OCI-LY3 (cell line): Measurements from ENCODE around the gene CTSH.
"Not testable (repeated sequence)": the region's sequence is repeated elsewhere in the genome, so short reads cannot be mapped to it uniquely, and the experiment has no call there.

Experiments
- H2AFZ ChIP-seq: fragments of 200-600, 300-600 bp; shearing (Covaris generic); 2 replicates; pipeline ENCODE4 v1.6.0; 2014; ENCODE audit warnings: antibody characterized with exemption, low read depth, low read length
- H3K27ac ChIP-seq: fragments of 200-600, 300-600 bp; sonication (generic); 2 replicates; pipeline ENCODE4 v1.5.1; 2014; ENCODE audit warnings: mild to moderate bottlenecking, low read length, moderate library complexity, mixed read lengths
- H3K27me3 ChIP-seq: fragments of 200-600, 300-600 bp; sonication (generic); 2 replicates; pipeline ENCODE4 v1.6.1; 2014; ENCODE audit warnings: low read depth, low read length, mixed read lengths
- H3K36me3 ChIP-seq: fragments of 200-600, 300-600 bp; sonication (generic); replicated peaks from 2 replicates; pipeline ENCODE3; 2014; ENCODE audit warnings: low read depth, low read length, mixed read lengths
- H3K4me1 ChIP-seq: fragments of 300-600, 200-600 bp; sonication (generic); 2 replicates; pipeline ENCODE4 v1.6.1; 2014; ENCODE audit warnings: low read length, mixed read lengths
- H3K4me2 ChIP-seq: fragments of 200-600, 300-600 bp; sonication (generic); 2 replicates; pipeline ENCODE4 v1.6.1; 2014; ENCODE audit warnings: low read length, mixed read lengths
- H3K4me3 ChIP-seq: fragments of 300-600, 200-600 bp; sonication (generic); 2 replicates; pipeline ENCODE4 v1.5.1; 2014; ENCODE audit warnings: antibody characterized with exemption, mild to moderate bottlenecking, low read length, moderate library complexity
- H3K79me2 ChIP-seq: fragments of 300-600, 200-600 bp; shearing (Covaris generic); 2 replicates; pipeline ENCODE4 v1.6.1; 2014; ENCODE audit warnings: mild to moderate bottlenecking, low read length, mixed read lengths
- H3K9ac ChIP-seq: fragments of 300-600, 200-600 bp; shearing (Covaris generic); 2 replicates; pipeline ENCODE4 v1.6.0; 2014; ENCODE audit warnings: mild to moderate bottlenecking, low read length, moderate library complexity
- H3K9me3 ChIP-seq: fragments of 200-600, 300-600 bp; shearing (Covaris generic); 2 replicates; pipeline ENCODE4 v1.6.1; 2014; ENCODE audit warnings: low read length, mixed read lengths; ENCODE audit not compliant: insufficient read depth
- H4K20me1 ChIP-seq: fragments of 200-600, 300-600 bp; sonication (generic); 2 replicates; pipeline ENCODE4 v1.6.1; 2016; ENCODE audit warnings: low read length, mixed read lengths; ENCODE audit not compliant: insufficient read depth
- EZH2phosphoT487 ChIP-seq: fragments of 200-600 bp; shearing (Covaris generic); IDR thresholded peaks from 2 replicates; pipeline ENCODE4 v1.6.1; 2018; ENCODE audit warnings: antibody characterized with exemption, mixed run types, low read depth
- TF ChIP-seq, protein P1 (sequence below): fragments of 200-600, 300-600 bp; sonication (generic); IDR thresholded peaks from 2 replicates; pipeline ENCODE4 v1.5.1; 2014; ENCODE audit warnings: antibody characterized with exemption, low read length, low read depth

Gene CTSH

DNA sequence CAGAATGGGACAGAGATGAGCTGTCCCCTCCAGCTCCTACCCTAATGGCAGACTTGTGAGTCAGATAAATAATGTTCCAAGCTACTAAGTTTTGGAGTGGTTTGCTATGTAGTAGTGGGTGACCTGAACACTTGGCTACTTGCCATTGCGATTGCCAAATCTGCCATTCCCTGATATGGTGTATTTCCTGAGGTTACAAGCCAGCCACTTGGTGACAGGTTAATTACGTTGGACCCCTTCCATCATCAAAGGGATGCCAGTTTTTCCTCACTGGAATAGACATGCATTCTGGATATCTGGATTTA is 38.6 kb downstream of the CTSH start:
- Histone ChIP-seq H3K79me2 (peaks cover 35% of the 10 kb centered on the region), H3K4me2 (no peak overlapping the region), H2AFZ (no peak overlapping the region), H3K27me3 (no peaks in the 10 kb centered on the region), H3K4me1 (peaks cover 51% of the 10 kb centered on the region), H4K20me1 (peaks cover 62% of the 10 kb centered on the region), H3K36me3 (peaks cover 76% of the 10 kb centered on the region), H3K27ac (no peak overlapping the region), H3K9ac (no peak overlapping the region), H3K4me3 (no peak overlapping the region), H3K9me3 (no peaks in the 10 kb centered on the region)
- TF ChIP-seq, protein P1, sequence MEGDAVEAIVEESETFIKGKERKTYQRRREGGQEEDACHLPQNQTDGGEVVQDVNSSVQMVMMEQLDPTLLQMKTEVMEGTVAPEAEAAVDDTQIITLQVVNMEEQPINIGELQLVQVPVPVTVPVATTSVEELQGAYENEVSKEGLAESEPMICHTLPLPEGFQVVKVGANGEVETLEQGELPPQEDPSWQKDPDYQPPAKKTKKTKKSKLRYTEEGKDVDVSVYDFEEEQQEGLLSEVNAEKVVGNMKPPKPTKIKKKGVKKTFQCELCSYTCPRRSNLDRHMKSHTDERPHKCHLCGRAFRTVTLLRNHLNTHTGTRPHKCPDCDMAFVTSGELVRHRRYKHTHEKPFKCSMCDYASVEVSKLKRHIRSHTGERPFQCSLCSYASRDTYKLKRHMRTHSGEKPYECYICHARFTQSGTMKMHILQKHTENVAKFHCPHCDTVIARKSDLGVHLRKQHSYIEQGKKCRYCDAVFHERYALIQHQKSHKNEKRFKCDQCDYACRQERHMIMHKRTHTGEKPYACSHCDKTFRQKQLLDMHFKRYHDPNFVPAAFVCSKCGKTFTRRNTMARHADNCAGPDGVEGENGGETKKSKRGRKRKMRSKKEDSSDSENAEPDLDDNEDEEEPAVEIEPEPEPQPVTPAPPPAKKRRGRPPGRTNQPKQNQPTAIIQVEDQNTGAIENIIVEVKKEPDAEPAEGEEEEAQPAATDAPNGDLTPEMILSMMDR: no peak
- no peak for TF ChIP-seq EZH2phosphoT487

DNA sequence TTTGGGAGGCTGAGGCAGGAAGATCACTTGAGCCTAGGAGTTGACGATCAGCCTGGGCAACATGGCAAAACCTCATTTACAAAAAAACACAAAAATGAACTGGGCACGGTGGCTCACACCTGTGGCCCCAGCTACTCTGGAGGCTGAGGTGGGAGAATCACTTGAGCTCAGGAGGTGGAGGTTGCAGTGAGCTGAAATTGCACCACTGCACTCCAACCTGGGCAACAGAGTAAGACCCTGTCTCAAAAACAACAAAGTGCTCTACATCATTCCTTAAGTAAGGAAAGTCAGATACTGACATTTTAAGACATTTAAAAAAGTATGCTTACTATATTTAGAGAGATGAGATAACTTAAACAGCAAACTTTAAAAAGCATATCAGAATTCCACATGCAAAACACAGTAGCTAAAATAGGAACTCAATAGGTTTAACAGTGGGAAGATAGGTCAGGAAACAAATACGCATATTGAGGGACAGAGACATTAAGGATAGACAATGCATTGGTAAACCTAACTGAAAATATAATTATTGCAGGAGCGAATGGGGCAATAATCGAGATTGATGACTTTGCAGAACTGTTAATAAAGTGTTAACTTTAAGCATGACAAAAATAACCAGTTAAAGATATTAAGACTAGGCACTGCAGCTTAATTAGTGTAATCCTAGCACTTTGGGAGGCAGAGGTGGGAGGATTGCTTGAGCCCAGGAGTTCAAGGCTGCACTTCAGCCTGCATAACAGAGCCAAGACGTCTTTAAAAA is 40.1 kb downstream of the CTSH start:
- Histone ChIP-seq H2AFZ (no peak overlapping the region), H3K36me3 (peaks cover 73% of the 10 kb centered on the region), H3K9ac (no peak overlapping the region), H3K79me2 (peaks cover 38% of the 10 kb centered on the region), H3K27ac (no peak overlapping the region), H3K4me3 (no peak overlapping the region), H3K9me3 (no peaks in the 10 kb centered on the region), H3K4me1 (peaks cover 48% of the 10 kb centered on the region), H4K20me1 (peaks cover 54% of the 10 kb centered on the region), H3K27me3 (no peaks in the 10 kb centered on the region), H3K4me2 (no peak overlapping the region)
- TF ChIP-seq, protein P1: no peak

DNA sequence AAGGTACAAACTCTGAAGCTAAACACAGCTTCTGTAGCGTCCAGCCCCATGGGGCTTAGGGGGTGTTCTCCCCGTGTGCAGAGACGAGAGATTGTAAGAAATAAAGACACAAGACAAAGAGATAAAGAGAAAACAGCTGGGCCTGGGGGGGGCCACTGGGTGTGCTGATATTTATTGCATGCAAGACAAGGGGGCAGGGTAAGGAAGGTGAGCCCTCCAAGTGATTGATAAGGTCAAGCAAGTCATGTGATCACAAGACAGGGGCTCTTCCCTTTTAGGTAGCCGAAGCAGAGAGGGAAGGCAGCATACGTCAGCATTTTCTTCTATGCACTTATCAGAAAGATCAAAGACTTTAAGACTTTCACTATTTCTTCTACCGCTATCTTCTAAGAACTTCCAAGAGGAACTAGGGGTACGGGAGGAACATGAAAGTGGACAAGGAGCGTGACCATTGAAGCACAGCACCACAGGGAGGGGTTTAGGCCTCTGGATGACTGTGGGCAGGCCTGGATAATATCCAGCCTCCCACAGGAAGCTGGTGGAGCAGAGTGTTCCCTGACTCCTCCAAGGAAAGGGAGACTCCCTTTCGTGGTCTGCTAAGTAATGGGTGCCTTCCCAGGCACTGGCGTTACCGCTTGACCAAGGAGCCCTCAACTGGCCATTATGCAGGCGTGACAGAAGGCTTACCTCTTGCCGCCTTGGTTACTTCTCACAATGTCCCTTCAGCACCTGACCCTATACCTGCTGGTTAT is 42.4 kb downstream of the CTSH start:
- H3K9me3 ChIP-seq, H3K9ac ChIP-seq, H2AFZ ChIP-seq, H3K27me3 ChIP-seq, H3K27ac ChIP-seq, H3K4me3 ChIP-seq, H3K4me2 ChIP-seq: not testable (repeated sequence)
- Histone ChIP-seq H3K79me2 (peaks cover 49% of the 10 kb centered on the region), H3K4me1 (peaks cover 28% of the 10 kb centered on the region), H4K20me1 (peaks cover 50% of the 10 kb centered on the region), H3K36me3 (peaks cover 75% of the 10 kb centered on the region)

DNA sequence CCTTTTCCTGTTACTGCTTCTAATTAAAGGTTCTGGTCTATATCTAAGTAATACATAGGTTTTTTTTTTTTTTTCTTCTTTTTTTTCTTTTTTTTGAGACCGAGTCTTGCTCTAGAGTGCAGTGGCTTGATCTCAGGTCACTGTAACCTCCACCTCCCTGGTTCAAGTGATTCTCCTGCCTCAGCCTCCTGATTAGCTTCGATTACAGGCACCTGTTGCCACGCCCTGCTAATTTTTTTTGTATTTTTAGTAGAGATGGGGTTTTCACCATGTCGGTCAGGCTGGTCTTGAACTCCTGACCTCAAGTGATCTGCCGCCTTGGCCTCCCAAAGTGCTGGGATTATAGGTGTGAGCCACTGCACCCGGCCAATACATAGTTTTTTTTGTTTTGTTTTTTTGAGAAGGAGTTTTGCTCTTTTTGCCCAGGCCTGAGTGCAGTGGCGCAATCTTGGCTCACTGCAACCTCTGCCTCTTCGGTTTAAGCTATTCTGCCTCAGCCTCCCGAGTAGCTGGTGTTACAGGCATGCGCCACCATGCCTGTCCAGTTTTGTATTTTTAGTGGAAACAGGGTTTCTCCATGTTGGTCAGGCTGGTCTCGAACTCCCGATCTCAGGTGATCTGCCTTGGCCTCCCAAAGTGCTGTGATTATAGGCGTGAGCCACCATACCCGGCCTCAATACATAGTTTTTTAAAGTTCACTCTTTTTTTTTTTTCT is 43.9 kb downstream of the CTSH start:
- H2AFZ ChIP-seq: not testable (repeated sequence)

DNA sequence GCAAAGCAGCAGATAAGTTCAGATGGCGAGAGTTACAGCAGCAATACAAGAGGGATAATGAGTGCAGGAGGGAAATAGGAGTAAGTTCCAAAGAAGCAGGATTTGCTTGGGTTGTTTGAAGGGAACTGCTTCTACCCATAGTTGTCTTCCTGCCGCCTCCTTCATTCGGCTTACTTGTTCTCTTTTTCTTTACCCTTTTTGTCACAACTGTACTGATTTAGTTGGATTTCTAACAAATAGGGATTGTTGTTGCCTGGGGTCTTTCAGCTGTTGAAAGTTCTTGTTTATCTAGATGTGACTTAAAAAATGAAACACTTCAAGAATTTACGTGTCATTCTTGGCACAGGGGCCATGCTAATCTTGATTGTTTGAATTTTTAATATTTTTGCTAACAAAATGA is 46.3 kb downstream of the CTSH start:
- H3K4me2 ChIP-seq: no peak overlapping the region
- H3K9me3 ChIP-seq: no peaks in the 10 kb centered on the region
- no peak for TF ChIP-seq EZH2phosphoT487
- TF ChIP-seq, protein P1: no peak
- H3K36me3 ChIP-seq: peaks cover 72% of the 10 kb centered on the region
- peaks cover 56% of the 10 kb centered on the region for H4K20me1 ChIP-seq
- no peak overlapping the region for H3K9ac ChIP-seq
- peaks cover 66% of the 10 kb centered on the region for H3K79me2 ChIP-seq
- H3K4me3 ChIP-seq: no peak overlapping the region
- no peak overlapping the region for H2AFZ ChIP-seq
- peaks cover 23% of the 10 kb centered on the region for H3K4me1 ChIP-seq
- H3K27me3 ChIP-seq: no peaks in the 10 kb centered on the region
- H3K27ac ChIP-seq: no peak overlapping the region

More for the DNA sequence above, 43.9 kb downstream of the CTSH start:
- not testable (repeated sequence) for H3K4me3 ChIP-seq, H3K9me3 ChIP-seq, H3K27me3 ChIP-seq, H3K27ac ChIP-seq, H3K4me2 ChIP-seq, H3K9ac ChIP-seq
- peaks cover 21% of the 10 kb centered on the region for H3K4me1 ChIP-seq
- H3K36me3 ChIP-seq: peaks cover 65% of the 10 kb centered on the region
- peaks cover 50% of the 10 kb centered on the region for H3K79me2 ChIP-seq
- H4K20me1 ChIP-seq: peaks cover 48% of the 10 kb centered on the region
